Stimulated activated CD8-positive, alpha-beta memory T cell treated with anti-CD3 and anti-CD28 coated beads, Interleukin-12 subunit alpha, Interleukin-12 subunit beta, amount 100 ng/mL, for 24 hours (primary cell): ENCODE results near the gene SH3TC2.

Source experiments
- DNase-seq: peaks from one replicate; pipeline ENCODE4 v3.0.0-alpha.2; 2020; ENCODE audit errors: extremely low read depth

Gene SH3TC2

DNA sequence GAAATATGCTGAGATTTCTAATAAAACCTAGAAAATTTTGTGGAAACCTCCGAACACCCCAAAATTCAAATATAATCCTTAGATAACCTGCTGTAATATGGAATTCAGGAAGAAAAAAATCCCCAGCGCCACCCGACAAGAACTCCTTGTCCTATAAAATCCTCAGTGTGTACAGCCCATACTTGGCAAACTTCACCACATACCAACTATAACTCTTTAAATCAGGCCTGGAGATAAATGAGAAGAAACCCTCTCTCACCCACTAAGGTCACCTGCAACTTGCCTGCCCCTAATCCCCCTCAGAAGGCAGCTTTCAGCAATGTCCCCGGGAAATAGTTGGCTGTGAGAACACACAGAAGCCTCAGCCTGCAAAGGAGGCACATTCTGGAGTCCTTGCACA is 90.5 kb downstream of the SH3TC2 start:
- no peak for DNase-seq

DNA sequence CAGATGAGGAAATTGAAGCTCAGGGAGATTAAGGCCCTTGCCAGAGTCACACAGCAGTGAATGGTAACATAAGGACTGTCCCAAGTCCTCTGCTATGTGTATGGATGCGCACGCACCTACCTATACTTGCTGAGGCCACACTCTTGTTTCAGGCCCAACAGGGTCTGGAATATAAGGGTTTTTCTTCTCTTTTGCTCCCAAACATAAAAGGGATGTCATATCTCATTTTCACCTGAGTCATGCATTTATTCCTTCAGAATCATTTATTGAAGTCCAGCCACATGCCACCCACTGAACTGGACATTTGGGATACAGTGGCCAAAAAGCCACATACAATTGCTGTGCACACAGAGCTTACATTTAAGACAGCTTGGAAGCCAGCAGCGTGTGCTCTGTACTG is 92.0 kb downstream of the SH3TC2 start:
- DNase-seq, result no peak

- DNase-seq, result no peak
Measured at GRCh38 chr5:148970228-148970627, 92.6 kb downstream of the SH3TC2 start.

- no peak for DNase-seq
Measured at GRCh38 chr5:148969291-148969690, 93.6 kb downstream of the SH3TC2 start.

- no peak for DNase-seq
Measured at GRCh38 chr5:148968311-148968710, 94.6 kb downstream of the SH3TC2 start.

DNA sequence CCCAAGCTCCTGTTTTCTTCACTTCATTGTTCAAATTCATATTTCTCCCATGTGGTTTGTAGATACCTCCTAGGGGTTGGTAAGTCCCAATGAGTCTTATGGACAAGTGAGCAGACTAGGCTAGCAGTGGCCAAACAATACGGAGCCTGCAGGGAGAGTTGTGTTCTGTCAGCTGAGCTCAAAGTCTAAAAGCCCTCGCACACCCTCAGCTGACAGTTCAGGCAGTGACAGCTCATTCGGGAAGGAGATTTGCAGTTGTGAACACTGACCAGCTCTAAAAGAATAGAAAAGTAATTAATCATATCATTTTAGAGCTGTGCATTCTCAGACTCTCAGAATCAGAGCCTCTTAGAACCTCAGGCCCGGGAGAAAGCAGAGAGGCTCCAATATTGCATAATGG is 95.1 kb downstream of the SH3TC2 start:
- no peak for DNase-seq

DNA sequence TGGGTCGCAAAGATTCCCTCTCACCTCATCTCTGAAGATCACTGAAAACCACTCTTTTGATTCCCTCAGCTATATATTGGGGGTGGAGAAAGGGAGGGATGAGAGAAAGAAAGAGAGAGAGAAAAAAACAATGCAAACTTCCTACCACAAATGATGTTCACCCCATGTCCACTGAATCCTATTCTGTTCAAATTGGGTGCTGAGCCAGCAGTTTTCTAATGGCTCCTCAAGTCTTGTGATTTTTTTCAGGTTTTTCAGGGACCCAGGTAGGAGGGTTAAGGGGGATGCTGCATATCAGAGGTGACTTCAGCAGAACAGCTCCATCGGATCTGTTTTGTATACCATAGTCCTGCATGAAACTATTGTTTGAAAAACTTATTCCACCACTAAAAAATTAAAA is 95.9 kb downstream of the SH3TC2 start:
- DNase-seq, result no peak

- no peak for DNase-seq
Measured at GRCh38 chr5:148966348-148966747, 96.5 kb downstream of the SH3TC2 start.

- DNase-seq, result no peak
Measured at GRCh38 chr5:148965511-148966265, 97.2 kb downstream of the SH3TC2 start.

DNA sequence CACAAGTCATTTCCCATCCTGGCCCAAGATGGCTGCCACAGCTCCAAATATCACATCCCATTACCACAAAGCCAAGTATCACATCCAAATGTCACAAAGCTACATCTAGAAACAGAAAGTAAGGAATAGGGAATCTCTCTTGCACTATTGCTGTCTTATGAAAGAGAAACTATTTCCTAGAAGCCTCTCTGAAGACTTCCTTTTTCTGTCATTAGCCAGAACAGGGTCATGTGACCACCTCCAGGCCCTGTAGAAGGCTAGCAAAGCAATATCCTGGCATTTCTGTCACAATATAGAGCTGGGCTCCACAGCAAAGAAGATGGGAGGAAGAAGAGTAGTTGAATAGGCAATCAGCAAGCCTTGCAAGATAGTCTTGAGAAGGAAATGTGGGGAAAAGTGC is 99.2 kb downstream of the SH3TC2 start:
- DNase-seq, result no peak

DNA sequence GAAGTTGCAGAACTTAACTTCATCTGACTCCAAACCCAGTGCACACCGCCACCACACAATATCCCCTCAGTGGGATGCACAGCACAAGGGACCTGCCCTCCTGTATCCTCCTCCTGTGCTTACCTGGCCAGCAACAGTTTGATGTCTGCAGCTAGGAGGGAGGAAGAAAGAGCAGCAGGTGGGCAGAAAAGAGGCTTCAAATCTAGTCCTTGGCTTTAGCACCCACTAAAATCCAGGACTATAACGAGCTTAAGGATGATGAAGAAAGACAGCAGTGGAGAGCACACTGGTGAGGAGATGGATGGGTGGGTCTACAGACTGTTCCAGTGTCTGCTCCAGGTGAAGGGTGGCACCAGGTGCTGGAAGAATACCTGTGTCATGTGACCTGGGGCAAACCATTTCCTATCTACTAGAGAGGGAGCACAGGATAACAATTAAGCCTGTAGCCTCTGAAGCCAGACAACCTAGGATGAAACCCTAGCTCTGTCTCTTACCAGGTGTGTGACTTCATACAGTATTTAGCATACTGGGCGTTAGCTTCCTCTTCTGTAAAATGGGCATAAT is 100.0 kb downstream of the SH3TC2 start:
- no peak for DNase-seq

DNA sequence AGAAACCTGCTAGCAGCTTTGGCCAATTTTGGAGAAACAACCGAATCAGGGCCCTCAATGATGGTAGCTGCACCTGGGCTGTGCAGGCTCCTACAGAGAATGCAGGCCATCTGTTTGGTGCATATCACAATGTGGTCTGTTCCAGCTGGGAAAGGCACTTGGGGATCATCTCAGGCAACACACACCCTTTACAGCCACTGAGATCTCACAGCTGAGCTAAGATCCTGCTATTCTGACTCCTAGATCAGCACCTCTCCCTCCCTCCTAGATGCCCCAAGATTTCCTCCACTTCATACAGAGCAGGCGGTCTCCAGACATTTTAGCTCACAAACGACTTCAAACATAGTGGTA is 100.7 kb downstream of the SH3TC2 start:
- DNase-seq, result no peak

DNA sequence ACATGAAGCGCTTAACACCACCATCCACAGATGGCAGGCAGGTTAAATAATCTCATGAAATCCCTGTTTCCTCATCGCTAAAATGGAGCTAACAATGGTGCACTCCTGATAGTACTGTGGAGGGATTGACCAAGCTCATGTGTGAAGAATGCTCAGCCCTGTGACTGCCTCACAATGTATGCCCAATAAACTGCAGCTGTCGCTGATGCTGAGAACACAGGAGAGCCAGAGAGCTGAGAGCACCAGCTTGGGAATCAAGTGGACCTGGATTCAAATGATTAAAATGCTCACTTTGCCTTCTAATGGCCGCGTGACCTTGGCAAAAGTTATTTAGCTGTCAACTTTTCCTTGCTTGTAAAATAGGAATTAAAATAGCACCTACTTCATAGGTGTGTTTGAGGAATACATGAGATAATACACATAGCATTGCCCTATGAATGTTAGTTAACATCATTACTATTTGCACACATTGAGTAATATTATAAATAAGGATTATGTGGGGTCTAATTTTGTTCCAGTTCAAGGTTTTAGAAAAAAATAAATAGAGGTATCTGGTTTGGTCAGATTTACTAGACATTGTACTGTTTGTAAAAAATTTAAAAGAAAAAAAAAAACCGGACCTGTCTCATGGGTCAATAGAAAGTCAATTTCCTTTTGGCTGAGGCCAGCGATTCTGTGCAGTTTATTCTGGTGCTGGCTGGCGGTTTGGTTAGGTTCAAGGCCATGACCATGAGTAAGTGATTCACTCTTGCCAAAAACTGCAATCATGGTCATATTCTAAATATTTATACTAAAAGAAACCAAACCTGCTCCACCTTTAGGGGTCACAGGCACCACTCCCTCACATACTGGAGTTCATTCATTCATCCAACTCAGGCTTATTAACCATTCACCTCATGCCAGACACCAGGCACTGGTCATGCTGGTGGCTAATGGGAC is 101.3 kb downstream of the SH3TC2 start:
- no peak for DNase-seq

DNA sequence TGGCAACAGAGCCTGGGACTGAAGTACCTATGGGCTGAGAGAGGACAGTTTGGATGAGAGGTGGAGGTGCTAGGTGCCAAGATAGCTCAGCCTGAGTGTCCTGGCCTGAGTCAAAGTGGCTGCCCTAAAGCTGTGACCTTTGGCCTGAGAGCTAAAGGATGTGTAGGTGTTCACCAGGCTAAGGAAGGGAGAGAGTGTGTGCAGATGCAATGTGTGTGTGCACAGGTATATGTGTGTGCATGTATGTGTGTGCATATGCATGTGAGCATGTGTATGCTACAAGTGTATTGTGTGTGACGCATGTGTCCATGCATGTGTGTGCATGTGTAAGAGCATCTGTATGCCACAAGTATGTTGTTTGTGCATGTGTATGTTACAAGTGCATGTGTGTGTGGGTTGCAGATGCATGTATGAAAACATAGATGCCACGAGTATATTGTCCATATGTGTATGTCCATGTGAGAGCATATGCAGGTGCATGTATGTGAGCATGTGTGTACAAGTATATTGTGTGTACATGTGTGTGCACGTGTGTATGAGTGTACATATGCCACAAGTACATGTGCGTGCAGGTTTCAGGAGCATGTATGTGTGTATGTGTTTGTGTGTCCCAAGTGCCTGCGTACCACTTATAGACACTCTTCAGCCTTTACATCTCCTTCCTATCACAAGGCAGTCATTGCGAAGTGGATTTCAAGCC is 102.6 kb downstream of the SH3TC2 start:
- no peak for DNase-seq

GRCh38 chr5:148957591-148958202 is 105.2 kb downstream of the SH3TC2 start:
- DNase-seq, result peak; percentile 3

GRCh38 chr5:148956477-148957385 is 106.1 kb downstream of the SH3TC2 start:
- DNase-seq, result no peak
